ENCODE measurements around the gene PTPRN2.

Gene PTPRN2

DNA sequence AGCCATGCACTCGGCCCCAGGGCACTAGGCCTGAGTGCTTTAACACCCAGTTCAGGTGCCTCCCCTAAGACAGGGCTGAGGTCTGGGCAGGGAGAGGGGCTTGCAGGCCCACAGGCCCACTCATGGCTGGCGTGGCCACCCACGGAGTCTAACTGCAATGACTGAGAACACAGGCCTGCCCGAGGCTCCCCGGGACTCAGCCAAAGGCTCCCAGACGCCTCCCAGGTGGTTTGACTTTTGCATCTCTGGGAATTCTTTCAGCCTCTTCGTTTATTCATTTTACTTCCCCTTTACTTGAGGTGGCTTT, 37.3 kb downstream of the PTPRN2 start:
- TF ChIP-seq, protein P1, sequence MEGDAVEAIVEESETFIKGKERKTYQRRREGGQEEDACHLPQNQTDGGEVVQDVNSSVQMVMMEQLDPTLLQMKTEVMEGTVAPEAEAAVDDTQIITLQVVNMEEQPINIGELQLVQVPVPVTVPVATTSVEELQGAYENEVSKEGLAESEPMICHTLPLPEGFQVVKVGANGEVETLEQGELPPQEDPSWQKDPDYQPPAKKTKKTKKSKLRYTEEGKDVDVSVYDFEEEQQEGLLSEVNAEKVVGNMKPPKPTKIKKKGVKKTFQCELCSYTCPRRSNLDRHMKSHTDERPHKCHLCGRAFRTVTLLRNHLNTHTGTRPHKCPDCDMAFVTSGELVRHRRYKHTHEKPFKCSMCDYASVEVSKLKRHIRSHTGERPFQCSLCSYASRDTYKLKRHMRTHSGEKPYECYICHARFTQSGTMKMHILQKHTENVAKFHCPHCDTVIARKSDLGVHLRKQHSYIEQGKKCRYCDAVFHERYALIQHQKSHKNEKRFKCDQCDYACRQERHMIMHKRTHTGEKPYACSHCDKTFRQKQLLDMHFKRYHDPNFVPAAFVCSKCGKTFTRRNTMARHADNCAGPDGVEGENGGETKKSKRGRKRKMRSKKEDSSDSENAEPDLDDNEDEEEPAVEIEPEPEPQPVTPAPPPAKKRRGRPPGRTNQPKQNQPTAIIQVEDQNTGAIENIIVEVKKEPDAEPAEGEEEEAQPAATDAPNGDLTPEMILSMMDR (IDR thresholded peaks at IDR 0.05; ENCODE audit: low read depth, low read length): no peak
- no peak for DNase-seq (ENCODE audit: extremely low read depth, low read depth)

GRCh38 chr7:158549616-158550393, 37.8 kb downstream of the PTPRN2 start:
- TF ChIP-seq, protein P1 (IDR thresholded peaks at IDR 0.05; ENCODE audit: low read depth, low read length): no peak

DNA sequence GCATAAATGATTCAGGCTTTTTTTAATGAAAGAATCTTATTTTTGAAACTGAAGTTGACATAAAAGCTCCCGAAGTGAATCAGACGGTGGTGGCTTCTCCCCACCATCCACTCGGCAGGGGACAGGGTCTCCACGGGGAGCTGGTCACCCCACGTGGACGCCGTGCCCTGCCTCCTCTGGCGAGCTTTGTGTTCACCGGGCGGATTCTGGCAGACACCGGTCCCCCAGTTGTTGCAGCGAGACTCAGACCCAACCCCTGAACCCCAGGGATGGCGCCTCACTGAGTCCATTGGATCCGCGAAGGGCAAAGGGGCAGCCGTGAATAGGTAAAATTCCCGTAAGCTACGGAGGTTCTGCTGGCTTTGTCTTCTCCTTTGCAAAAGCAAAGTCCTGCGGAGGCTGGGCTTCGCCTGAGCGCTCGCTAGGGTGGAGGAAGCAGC, 38.4 kb downstream of the PTPRN2 start:
- TF ChIP-seq, protein P1 (IDR thresholded peaks at IDR 0.05; ENCODE audit: low read depth, low read length): no peak
- no peak for DNase-seq (ENCODE audit: extremely low read depth, low read depth)

More at GRCh38 chr7:158549616-158550393, 37.8 kb downstream of the PTPRN2 start:
- no peak for DNase-seq (ENCODE audit: extremely low read depth, low read depth)

DNA sequence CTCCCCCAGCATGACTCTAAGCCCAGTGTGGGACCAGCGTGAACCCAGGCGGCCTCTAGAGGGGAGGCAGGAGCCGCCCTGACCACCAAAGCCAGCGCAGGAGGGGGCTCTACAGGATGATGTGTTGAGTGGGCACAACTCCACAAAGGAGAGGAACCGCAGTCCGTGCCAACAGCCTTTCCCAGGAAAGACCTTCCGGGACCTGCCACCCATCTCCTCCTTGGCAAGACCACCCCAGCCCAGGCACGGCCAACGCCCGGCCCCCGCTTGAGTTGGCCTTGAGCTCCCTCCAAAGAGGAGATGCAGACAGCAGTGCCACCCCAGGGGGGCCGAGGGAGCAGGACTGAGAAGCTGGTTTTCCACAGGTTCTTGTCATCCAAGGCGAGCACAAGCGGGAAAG, 38.9 kb downstream of the PTPRN2 start:
- TF ChIP-seq, protein P1 (IDR thresholded peaks at IDR 0.05; ENCODE audit: low read depth, low read length): no peak
- no peak for DNase-seq (ENCODE audit: extremely low read depth, low read depth)

GRCh38 chr7:158547817-158548216, 39.8 kb downstream of the PTPRN2 start:
- DNase-seq (ENCODE audit: extremely low read depth, low read depth): no peak
- TF ChIP-seq, protein P1 (IDR thresholded peaks at IDR 0.05; ENCODE audit: low read depth, low read length): no peak

DNA sequence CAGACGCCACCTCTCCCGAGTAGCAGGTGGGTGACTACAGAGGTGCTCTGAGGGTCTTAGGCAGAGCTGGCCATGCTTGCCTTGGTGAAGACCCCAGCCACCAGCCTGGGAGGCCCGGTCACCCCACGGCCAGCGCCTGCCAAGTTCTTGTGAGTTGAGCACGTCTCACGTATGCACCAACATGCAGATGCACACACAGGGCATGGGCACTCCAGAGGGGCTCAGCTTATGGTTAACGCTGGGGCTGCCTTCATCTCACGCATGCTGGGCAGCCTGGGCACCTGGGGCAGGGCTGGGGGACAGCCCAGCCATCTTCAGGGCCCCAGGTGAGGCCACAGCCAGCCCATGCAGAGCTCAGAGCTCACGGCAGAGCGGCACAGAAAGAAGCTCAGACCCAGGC, 41.0 kb downstream of the PTPRN2 start:
- TF ChIP-seq, protein P1 (IDR thresholded peaks at IDR 0.05; ENCODE audit: low read depth, low read length): no peak

GRCh38 chr7:158546214-158546613, 41.4 kb downstream of the PTPRN2 start:
- TF ChIP-seq, protein P1 (IDR thresholded peaks at IDR 0.05; ENCODE audit: low read depth, low read length): no peak
- DNase-seq (ENCODE audit: extremely low read depth, low read depth): no peak

More for the DNA sequence above, 41.0 kb downstream of the PTPRN2 start:
- DNase-seq (ENCODE audit: extremely low read depth, low read depth): no peak

Data from AG09319 (cell line).